Heart right ventricle (tissue), 16 donors: ENCODE measurements around the gene FARP2. TPM values are rescaled to one million over a fixed set of nuclear protein-coding genes. Genes with fewer than 3 reads are reported as not detected.

Experiments used
- ATAC-seq, 8 donors: fragments of 200-7000 bp; cut with Tn5 transposase; one replicate each; pipeline ENCODE4 v1.9.1; 2020; ENCODE audit warnings: mild to moderate bottlenecking in 8 of 8, moderate library complexity in 8 of 8, moderate number of reproducible peaks in 1 of 8
- DNase-seq, 2 donors: peaks; one replicate each; pipeline ENCODE4 v3.0.0-alpha.2; 2020
- H3K27ac ChIP-seq, 10 donors: fragments of 200-600 bp; sonication (generic) in 2 of 10; one replicate each; pipeline versions ENCODE4 v1.5.0 to v1.8.0; 2020 to 2022; ENCODE audit warnings: mild to moderate bottlenecking in 3 of 10
- H3K27me3 ChIP-seq, 7 donors: fragments of 200-600 bp; one replicate each; pipeline ENCODE4 v1.8.0; 2021 to 2022; ENCODE audit warnings: mild to moderate bottlenecking in 2 of 7
- H3K36me3 ChIP-seq, 9 donors: fragments of 200-600 bp; sonication (generic) in 1 of 9; one replicate each; pipeline versions ENCODE4 v1.5.0 to v1.8.0; 2020 to 2022; ENCODE audit warnings: mild to moderate bottlenecking in 2 of 9
- H3K4me1 ChIP-seq, 9 donors: fragments of 200-600 bp; sonication (generic) in 1 of 9; one replicate each; pipeline versions ENCODE4 v1.5.0 to v1.8.0; 2020 to 2022; ENCODE audit warnings: mild to moderate bottlenecking in 4 of 9
- H3K4me3 ChIP-seq, 10 donors: fragments of 200-600 bp; sonication (generic) in 2 of 10; one replicate each; pipeline versions ENCODE4 v1.5.0 to v1.8.0; 2020 to 2022; ENCODE audit warnings: mild to moderate bottlenecking in 7 of 10, moderate library complexity in 2 of 10
- H3K9me3 ChIP-seq, 11 donors: fragments of 200-600 bp in 10 of 11; sonication (generic) in 2 of 11; one replicate each; pipeline versions ENCODE4 v1.5.0 to v1.8.0; 2013 to 2022; ENCODE audit warnings: mild to moderate bottlenecking in 2 of 11, control low read depth in 1 of 11, moderate library complexity in 1 of 11
- WGBS, 2 donors: extraction: QIAGEN DNeasy Blood & Tissue Kit; methylation state at CpG; one replicate each; pipeline ENCODE4 v1.1.7; 2013; ENCODE audit warnings: inconsistent platforms in 1 of 2; 5-methylcytosine and 5-hydroxymethylcytosine counted together
- intact Hi-C, 10 donors: fragments of 100-400 bp; cut with DNase I; formaldehyde crosslinking; loops; one replicate each; pipeline versions ENCODE4 v1.11.1 to v1.14.2; 2022
- polyA plus RNA-seq, 2 donors: library from polyadenylated mRNA; stranded (reverse); fragments of 200-250 nt; gene quantifications; one replicate each; pipeline ENCODE4 v1.2.3, GENCODE V29; 2013
- total RNA-seq, 10 donors: library from RNA; stranded (reverse); fragmentation: NEBNext Ultra II Directional in 3 of 10; extraction: Animal tissue kit (Norgen Biotek cat#: 25700) in 3 of 10; gene quantifications; one replicate each; pipeline versions ENCODE4 v1.2.1 to v1.2.4, GENCODE V29; 2021 to 2023
- TF ChIP-seq, protein P1 (sequence below), 9 donors: fragments of 200-600 bp; sonication (generic) in 2 of 9; IDR thresholded peaks; one replicate each; pipeline versions ENCODE4 v1.5.0 to v1.8.0; 2021 to 2022; ENCODE audit warnings: antibody characterized with exemption in 9 of 9, mild to moderate bottlenecking in 5 of 9, moderate library complexity in 1 of 9
- donor health status: Arrhythmogenic right ventricular cardiomyopathy.
- donor health status: ischemic (EF 13 %, LVEDD 7.1; RV severe dilation, severe dysfunction).
- donor health status: healthy with polysubstance abuse.
- donor health status: DM: no; HTN: yes; CAD: no.
- donor health status: DM: no; HTN: no; CAD: no.
- donor health status: ischemic (EF 25% LVEDD 6.9; RV normal size, moderate dysfunction).
- donor health status: ischemic (EF 25% LVEDD 5.7; RV mildly dilated, moderate dysfunction).
- donor health status: healthy.
- donor health status: DM: yes; HTN: yes; CAD: no.
- donor health status: Ischemic cardiomyopathy.
- donor health status: ischemic (EF 35%, LVEDD 5.7; RV mildly dilated, moderate dysfunction).
- donor health status: nonischemic (EF 11% LVEDD 7.7; RV severe dilation, severe dysfunction).
- donor health status: DM: yes; HTN: yes; CAD: no.
- donor health status: PGD.
- donor health status: ischemic (EF 29% LVEDD 5.4; RV normal size, mild dysfunction).
- donor health status: nonischemic (EF 23%, LVEDD 6.1; RV moderate dilation, normal function).

Gene FARP2
- total and polyA plus RNA-seq, 12 donors = 7.1 to 23.6 (median 19.3) TPM

DNA sequence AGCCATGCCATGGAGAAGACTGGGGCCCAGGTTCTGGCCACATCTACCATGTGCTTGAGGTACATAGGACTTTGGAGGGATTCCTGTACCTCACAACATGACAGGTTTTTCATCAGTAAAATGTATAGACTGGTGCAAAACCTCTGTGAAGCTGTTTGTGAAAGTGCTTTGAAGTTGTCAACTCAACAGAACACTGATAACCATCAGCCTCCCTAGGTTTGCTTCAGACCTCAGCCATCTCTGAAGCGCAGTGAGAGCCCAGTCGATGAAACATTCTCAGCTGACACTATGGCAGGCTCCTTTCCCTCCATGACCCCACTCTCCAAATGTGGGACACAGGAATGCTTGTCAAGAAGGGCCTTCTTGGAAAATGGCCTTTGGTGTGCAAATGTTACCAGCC lies 113.7 kb downstream of the FARP2 start:
- ATAC-seq (no peak), DNase-seq (no peak)
- Histone ChIP-seq H3K4me1 (no peaks in the 10 kb centered on the region), H3K27ac (no peak overlapping the region), H3K4me3 (no peak overlapping the region), H3K27me3 (no peaks in the 10 kb centered on the region), H3K9me3 (no peaks in the 10 kb centered on the region), H3K36me3 (peaks cover 0 to 27% (median 0%) of the 10 kb centered on the region in 9 donors)
- 96 to 99% methylated on average over 2 of the region's 2 CpGs for WGBS, 2 donors
- TF ChIP-seq, protein P1, sequence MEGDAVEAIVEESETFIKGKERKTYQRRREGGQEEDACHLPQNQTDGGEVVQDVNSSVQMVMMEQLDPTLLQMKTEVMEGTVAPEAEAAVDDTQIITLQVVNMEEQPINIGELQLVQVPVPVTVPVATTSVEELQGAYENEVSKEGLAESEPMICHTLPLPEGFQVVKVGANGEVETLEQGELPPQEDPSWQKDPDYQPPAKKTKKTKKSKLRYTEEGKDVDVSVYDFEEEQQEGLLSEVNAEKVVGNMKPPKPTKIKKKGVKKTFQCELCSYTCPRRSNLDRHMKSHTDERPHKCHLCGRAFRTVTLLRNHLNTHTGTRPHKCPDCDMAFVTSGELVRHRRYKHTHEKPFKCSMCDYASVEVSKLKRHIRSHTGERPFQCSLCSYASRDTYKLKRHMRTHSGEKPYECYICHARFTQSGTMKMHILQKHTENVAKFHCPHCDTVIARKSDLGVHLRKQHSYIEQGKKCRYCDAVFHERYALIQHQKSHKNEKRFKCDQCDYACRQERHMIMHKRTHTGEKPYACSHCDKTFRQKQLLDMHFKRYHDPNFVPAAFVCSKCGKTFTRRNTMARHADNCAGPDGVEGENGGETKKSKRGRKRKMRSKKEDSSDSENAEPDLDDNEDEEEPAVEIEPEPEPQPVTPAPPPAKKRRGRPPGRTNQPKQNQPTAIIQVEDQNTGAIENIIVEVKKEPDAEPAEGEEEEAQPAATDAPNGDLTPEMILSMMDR (IDR thresholded peaks at IDR 0.05) = no peak
- intact Hi-C loops = loop anchor here in 1 of 10 donors (10.0 kb wide), 1 partner anchor 595 kb away; no protein-coding TSS in a partner anchor

DNA sequence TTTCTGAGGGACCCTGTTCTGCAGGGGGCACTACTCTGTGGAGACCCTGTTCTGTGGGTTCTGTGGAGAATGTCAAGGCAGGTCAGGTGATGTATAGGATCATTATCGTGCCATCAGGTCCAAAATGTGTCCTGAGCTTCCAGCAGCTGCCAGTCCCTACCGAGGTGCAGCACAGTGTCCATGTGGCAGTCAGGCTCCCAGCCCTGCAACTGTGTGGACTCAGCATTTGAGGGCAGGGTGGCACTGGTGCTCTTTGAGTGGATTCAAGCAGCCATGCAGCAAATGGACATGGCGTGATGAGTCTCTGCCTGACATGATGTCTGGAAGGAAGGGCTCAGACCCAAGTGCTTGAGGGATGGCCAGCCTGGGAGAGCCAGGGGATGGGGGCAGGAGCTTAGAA lies 117.3 kb downstream of the FARP2 start:
- H3K4me3 ChIP-seq = no peak overlapping the region
- H3K4me1 ChIP-seq = no peaks in the 10 kb centered on the region
- ATAC-seq = no peak
- WGBS, 2 donors = 94 to 96% methylated on average over 3 of the region's 3 CpGs
- no peaks in the 10 kb centered on the region for H3K9me3 ChIP-seq
- H3K27me3 ChIP-seq = no peaks in the 10 kb centered on the region
- intact Hi-C loops = no loop called here
- H3K36me3 ChIP-seq = peaks cover 0 to 52% (median 0%) of the 10 kb centered on the region in 9 donors
- no peak for DNase-seq
- TF ChIP-seq, protein P1 (IDR thresholded peaks at IDR 0.05) = no peak
- H3K27ac ChIP-seq = no peak overlapping the region

DNA sequence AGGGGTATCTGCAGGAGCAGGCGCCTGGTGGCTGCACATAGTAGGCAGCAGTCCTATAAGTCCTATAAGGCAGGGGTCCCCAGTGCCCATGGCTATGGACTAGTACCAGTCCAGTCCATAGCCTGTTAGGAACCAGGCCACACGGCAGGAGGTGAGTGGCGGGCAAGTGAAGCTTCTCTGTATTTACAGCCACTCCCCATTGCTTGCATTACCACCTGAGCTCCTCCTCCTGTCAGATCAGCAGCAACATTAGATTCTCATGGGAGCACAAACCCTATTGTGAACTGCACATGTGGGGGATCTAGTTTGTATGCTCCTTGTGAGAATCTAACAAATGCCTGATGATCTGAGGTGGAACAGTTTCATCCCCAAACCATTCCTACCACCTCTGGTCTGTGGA lies 119.2 kb downstream of the FARP2 start:
- Histone ChIP-seq H3K36me3 (peaks cover 0 to 52% (median 0%) of the 10 kb centered on the region in 9 donors), H3K9me3 (no peaks in the 10 kb centered on the region), H3K4me1 (no peaks in the 10 kb centered on the region), H3K27me3 (no peaks in the 10 kb centered on the region), H3K27ac (no peak overlapping the region), H3K4me3 (no peak overlapping the region)
- TF ChIP-seq, protein P1 (IDR thresholded peaks at IDR 0.05) = no peak
- intact Hi-C loops = no loop called here
- DNase-seq (no peak), ATAC-seq (no peak)
- 94 to 96% methylated on average over 3 of the region's 3 CpGs for WGBS, 2 donors

DNA sequence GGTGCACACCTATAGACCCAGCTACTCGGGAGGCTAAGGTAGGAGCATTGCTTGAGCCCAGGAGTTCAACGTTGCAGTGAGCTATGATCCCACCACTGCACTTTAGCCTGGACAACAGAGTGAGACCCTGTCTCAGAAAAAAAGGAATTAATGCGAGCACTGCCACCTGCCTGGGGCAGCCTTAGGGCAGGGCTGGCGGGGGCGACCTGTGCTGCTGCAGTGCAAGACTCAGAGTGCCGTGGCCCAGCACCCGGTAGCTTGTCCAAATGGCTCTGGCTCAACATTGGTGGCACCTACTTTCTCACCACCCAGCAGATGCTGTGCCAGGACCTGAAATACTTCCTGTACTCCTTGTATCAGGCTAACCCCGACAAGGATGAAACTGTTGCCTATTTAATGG lies 122.1 kb downstream of the FARP2 start:
- WGBS, 2 donors = 90 to 93% methylated on average over 8 of the region's 8 CpGs
- Histone ChIP-seq H3K27ac (no peak overlapping the region), H3K27me3 (no peaks in the 10 kb centered on the region), H3K9me3 (no peaks in the 10 kb centered on the region), H3K36me3 (peaks cover 0 to 53% (median 0%) of the 10 kb centered on the region in 9 donors), H3K4me3 (no peak overlapping the region), H3K4me1 (no peaks in the 10 kb centered on the region)
- no peak for DNase-seq
- TF ChIP-seq, protein P1 (IDR thresholded peaks at IDR 0.05) = no peak
- intact Hi-C loops = no loop called here
- ATAC-seq = no peak
